RWPE1 (cell line): ENCODE data around the gene DLG3.

Source experiments
- CTCF ChIA-PET: fragments of 350-600 bp; sonication (Branson Sonifier 250); formaldehyde crosslinking; extraction: SDS; loops from one replicate; lab custom pipeline; 2021; lab: Yijun Ruan, JAX
- POLR2A ChIA-PET: fragments of 400-600 bp; formaldehyde crosslinking; extraction: SDS; loops from one replicate; lab custom pipeline; 2020; ENCODE audit warnings: antibody characterized with exemption; ENCODE audit not compliant: low non-redundant PET; lab: Yijun Ruan, JAX
- DNase-seq: peaks from one replicate; pipeline ENCODE4 v3.0.0; 2012; ENCODE audit warnings: low spot score
- H3K27ac ChIP-seq: fragments of 450-650 bp; 2 replicates; pipeline ENCODE4 v1.5.1; 2017
- CTCF ChIP-seq: fragments of 450-650 bp; conservative IDR thresholded peaks from 2 replicates; pipeline ENCODE4 v1.5.1; 2017; ENCODE audit warnings: low read depth, mild to moderate bottlenecking

Gene DLG3

GRCh38 chrX:70554523-70554922 lies 109.9 kb downstream of the DLG3 start:
- ChIA-PET POLR2A (no interaction called here), CTCF (interaction anchor here (0.8 kb wide), 1 partner anchor 110 kb away, joined by 4 read pairs; no protein-coding TSS in a partner anchor)
- TF ChIP-seq CTCF, result no peak
- no peak for DNase-seq
- no peak overlapping the region for H3K27ac ChIP-seq

- no peak overlapping the region for H3K27ac ChIP-seq
- TF ChIP-seq CTCF, result no peak
- DNase-seq, result no peak
- ChIA-PET POLR2A (no interaction called here), CTCF (no interaction called here)
Measured at GRCh38 chrX:70554948-70555347, 110.3 kb downstream of the DLG3 start.
